KMS-11 (cell line): ENCODE results near the gene WNT3.

Experiments used
- H2AFZ ChIP-seq: fragments of 200-600 bp; sonication (generic); 2 replicates; pipeline ENCODE4 v1.6.1; 2016; ENCODE audit warnings: antibody characterized with exemption, mixed run types, low read depth
- H3K27ac ChIP-seq: fragments of 200-600 bp; sonication (generic); 2 replicates; pipeline ENCODE4 v1.6.1; 2016; ENCODE audit warnings: mild to moderate bottlenecking, mixed run types
- H3K27me3 ChIP-seq: fragments of 200-600 bp; sonication (generic); 2 replicates; pipeline ENCODE4 v1.6.1; 2017; ENCODE audit warnings: mild to moderate bottlenecking, low read depth, mixed run types, moderate library complexity; ENCODE audit not compliant: insufficient read depth
- H3K36me3 ChIP-seq: fragments of 200-600 bp; sonication (generic); 2 replicates; pipeline ENCODE4 v1.6.1; 2017; ENCODE audit warnings: mild to moderate bottlenecking, mixed run types; ENCODE audit not compliant: insufficient read depth
- H3K4me1 ChIP-seq: fragments of 200-600 bp; sonication (generic); 2 replicates; pipeline ENCODE4 v1.6.1; 2016; ENCODE audit warnings: mild to moderate bottlenecking, low read depth, mixed run types; ENCODE audit not compliant: poor library complexity, severe bottlenecking
- H3K4me2 ChIP-seq: fragments of 200-600 bp; sonication (generic); 2 replicates; pipeline ENCODE4 v1.7.0; 2016; ENCODE audit warnings: mild to moderate bottlenecking, mixed run types
- H3K4me3 ChIP-seq: fragments of 200-600 bp; sonication (generic); IDR thresholded peaks from 2 replicates; pipeline ENCODE4 v1.6.1; 2017; ENCODE audit warnings: low read depth, low read length, mixed read lengths; ENCODE audit not compliant: insufficient read depth
- H3K79me2 ChIP-seq: fragments of 200-600 bp; sonication (generic); 2 replicates; pipeline ENCODE4 v1.6.1; 2016; ENCODE audit warnings: low read depth, mixed run types; ENCODE audit not compliant: insufficient read depth
- H3K9ac ChIP-seq: fragments of 200-600 bp; sonication (generic); 2 replicates; pipeline ENCODE4 v1.6.1; 2016; ENCODE audit warnings: mild to moderate bottlenecking, mixed run types
- H4K20me1 ChIP-seq: fragments of 200-600 bp; sonication (generic); 2 replicates; pipeline ENCODE4 v1.6.1; 2016; ENCODE audit warnings: mild to moderate bottlenecking, mixed run types; ENCODE audit not compliant: insufficient read depth
- CTCF ChIP-seq: fragments of 200-600 bp; sonication (generic); conservative IDR thresholded peaks from 2 replicates; pipeline ENCODE4 v1.6.1; 2017; ENCODE audit warnings: low read depth, mild to moderate bottlenecking, antibody characterized with exemption, low read length, moderate library complexity, mixed read lengths

The WNT3 gene

GRCh38 chr17:46818316-46818928 is at the start of gene WNT3:
WNT3 (minus strand) TSS chr17:46818692; CDS start chr17:46818597, 95 bp downstream.
- Histone ChIP-seq H3K27me3 (peaks cover 22% of the 10 kb centered on the region; the same call in 1 of the 2 replicates), H2AFZ (no peak within 1 kb of the TSS), H3K36me3 (no peaks in the 10 kb centered on the region), H3K27ac (no peak within 1 kb of the TSS), H3K4me3 (no peak within 1 kb of the TSS), H3K4me2 (no peak within 1 kb of the TSS), H3K9ac (no peak within 1 kb of the TSS), H3K79me2 (no peaks in the 10 kb centered on the region), H4K20me1 (no peaks in the 10 kb centered on the region), H3K4me1 (no peaks in the 10 kb centered on the region)
- no peak for TF ChIP-seq CTCF

GRCh38 chr17:46866747-46867146 is 48.3 kb upstream of the WNT3 start:
- Histone ChIP-seq H3K4me2 (no peak overlapping the region), H4K20me1 (no peaks in the 10 kb centered on the region), H3K4me1 (no peaks in the 10 kb centered on the region), H3K9ac (no peak overlapping the region), H3K27me3 (no peaks in the 10 kb centered on the region), H3K79me2 (no peaks in the 10 kb centered on the region), H2AFZ (no peak overlapping the region), H3K4me3 (no peak overlapping the region), H3K27ac (no peak overlapping the region), H3K36me3 (no peaks in the 10 kb centered on the region)
- no peak for TF ChIP-seq CTCF

GRCh38 chr17:46866325-46866724 is 47.8 kb upstream of the WNT3 start:
- Histone ChIP-seq H3K4me3 (no peak overlapping the region), H3K4me1 (no peaks in the 10 kb centered on the region), H3K9ac (no peak overlapping the region), H3K27me3 (no peaks in the 10 kb centered on the region), H4K20me1 (no peaks in the 10 kb centered on the region), H3K36me3 (no peaks in the 10 kb centered on the region), H3K27ac (no peak overlapping the region), H3K4me2 (no peak overlapping the region), H3K79me2 (no peaks in the 10 kb centered on the region), H2AFZ (no peak overlapping the region)
- TF ChIP-seq CTCF = no peak

GRCh38 chr17:46865100-46865499 is 46.6 kb upstream of the WNT3 start:
- Histone ChIP-seq H2AFZ (no peak overlapping the region), H3K9ac (no peak overlapping the region), H3K4me2 (no peak overlapping the region), H3K4me3 (no peak overlapping the region), H4K20me1 (no peaks in the 10 kb centered on the region), H3K79me2 (no peaks in the 10 kb centered on the region), H3K27me3 (no peaks in the 10 kb centered on the region), H3K36me3 (no peaks in the 10 kb centered on the region), H3K4me1 (no peaks in the 10 kb centered on the region), H3K27ac (no peak overlapping the region)
- TF ChIP-seq CTCF = no peak
